ENCODE results near the gene ZFAND6.

DNA sequence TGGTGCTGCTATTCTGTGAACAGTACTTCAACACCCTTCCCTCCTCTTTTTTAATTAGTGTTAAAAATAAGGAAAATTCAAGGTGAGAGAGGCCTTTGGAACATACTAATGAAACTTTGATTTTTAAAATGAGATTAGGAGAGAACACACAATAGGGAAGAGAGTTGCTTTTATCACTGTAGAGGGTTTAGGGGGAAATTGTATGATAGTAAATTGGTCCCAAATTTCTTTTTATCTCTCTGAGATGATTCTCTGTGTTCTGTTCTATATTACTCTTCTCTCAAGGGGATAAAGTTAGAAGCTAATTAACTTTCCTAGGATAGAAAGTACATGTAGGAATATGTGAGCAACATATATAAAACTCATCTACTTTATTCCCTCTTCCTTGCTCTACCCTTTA is 40.8 kb downstream of the ZFAND6 start:
- TF ChIP-seq, protein P1, sequence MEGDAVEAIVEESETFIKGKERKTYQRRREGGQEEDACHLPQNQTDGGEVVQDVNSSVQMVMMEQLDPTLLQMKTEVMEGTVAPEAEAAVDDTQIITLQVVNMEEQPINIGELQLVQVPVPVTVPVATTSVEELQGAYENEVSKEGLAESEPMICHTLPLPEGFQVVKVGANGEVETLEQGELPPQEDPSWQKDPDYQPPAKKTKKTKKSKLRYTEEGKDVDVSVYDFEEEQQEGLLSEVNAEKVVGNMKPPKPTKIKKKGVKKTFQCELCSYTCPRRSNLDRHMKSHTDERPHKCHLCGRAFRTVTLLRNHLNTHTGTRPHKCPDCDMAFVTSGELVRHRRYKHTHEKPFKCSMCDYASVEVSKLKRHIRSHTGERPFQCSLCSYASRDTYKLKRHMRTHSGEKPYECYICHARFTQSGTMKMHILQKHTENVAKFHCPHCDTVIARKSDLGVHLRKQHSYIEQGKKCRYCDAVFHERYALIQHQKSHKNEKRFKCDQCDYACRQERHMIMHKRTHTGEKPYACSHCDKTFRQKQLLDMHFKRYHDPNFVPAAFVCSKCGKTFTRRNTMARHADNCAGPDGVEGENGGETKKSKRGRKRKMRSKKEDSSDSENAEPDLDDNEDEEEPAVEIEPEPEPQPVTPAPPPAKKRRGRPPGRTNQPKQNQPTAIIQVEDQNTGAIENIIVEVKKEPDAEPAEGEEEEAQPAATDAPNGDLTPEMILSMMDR (IDR thresholded peaks at IDR 0.05 in 8 of 11, conservative IDR thresholded peaks at IDR 0.05 in 3 of 11): no peak
- TF ChIP-seq POLR2A (IDR thresholded peaks at IDR 0.05): no peak
